HG02588 (cell line): ENCODE measurements around the gene ACKR3.

Source experiments
- ATAC-seq: cut with Tn5 transposase; IDR thresholded peaks from one replicate; pipeline ENCODE4 v1.9.1; 2021; ENCODE audit warnings: mild to moderate bottlenecking, moderate library complexity; ENCODE audit not compliant: unreplicated experiment

ACKR3 gene

DNA sequence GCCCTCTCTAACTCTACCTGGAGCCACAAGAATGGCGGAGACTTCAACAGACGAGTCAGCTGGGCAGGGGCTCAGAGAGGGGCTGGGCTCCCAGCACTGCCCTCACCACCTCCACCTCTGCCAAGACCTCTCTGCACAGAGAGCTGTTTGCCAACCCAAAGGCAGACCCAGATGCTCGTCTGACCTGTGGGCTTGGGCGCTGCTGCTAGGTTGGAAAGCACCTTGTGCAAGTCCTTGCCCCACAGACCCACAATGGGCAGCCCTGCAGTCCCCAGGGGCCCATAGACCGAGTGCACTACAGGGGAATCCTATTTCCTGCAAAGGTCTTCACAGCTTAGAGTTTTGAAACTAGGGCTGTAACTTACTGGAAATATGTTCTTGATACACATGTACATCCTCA lies 13.3 kb downstream of the ACKR3 start:
- ATAC-seq: no peak

DNA sequence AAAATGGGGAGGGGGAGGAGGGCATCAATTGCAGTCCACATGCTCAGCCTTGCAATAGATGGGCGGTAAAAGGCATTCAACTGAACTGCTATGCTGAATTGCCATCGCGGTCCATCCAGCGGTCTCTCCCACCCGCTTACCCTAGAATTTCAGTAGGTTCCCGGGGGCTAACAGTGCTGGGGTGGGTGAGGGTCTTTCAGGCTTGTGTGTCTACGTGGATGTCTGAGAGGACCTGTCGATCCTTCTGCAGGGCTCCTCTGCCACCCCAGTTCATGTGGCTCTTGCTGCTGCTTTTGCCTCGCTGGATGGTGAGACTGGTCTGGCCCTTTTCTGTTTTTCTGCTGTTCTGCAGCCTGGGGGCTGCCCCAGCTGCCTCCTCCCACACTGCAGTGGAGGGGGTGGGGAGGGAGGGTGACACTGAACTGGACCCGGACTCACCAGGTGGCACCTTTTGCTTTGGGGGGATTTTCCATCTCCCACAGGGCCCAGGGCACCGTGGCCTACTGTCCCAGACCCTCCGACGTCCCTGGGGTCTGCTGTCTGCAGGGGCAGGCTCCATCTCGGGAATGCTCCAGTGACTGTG lies 14.1 kb downstream of the ACKR3 start:
- no peak for ATAC-seq

DNA sequence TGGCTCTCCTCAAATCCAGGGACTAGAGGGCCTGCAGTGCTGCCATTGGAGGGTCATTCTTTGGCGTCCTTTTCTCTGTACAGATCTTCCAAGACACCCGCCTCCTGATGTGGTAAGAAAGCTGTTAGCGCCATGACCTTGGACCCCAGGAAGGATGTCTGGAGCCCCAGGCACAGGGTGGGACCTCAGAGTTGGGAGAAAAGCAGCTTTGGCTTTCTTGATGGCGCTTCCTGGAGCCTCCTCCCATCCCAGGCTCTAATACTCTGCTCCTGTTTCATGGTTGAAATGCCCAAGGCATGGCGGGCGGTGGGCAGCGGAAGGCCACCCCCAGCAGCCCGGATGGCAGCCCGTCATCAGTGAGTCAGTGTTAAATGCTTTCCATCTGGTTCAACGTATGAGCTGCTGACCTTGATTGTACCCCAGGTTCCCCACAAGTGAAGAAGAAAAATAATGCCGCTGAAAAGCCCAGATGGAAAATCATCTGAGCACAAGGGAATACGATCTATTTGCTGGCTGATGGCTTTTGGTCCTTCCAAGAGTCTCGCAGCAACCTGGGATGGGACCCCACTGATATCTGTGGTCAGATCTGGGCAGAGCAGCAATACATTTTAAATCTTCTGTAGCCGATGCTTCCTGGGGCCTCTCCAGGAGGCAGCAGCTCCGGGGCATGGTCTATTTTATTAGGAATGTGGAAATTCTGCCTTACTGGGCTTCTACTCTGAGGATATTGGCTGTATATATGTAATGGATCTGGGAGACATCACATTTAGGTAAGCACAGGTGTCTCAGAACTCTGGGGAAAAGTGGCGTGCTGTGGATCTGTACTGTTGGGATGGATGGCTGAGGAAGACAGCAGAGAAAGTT lies 15.1 kb downstream of the ACKR3 start:
- ATAC-seq: no peak

DNA sequence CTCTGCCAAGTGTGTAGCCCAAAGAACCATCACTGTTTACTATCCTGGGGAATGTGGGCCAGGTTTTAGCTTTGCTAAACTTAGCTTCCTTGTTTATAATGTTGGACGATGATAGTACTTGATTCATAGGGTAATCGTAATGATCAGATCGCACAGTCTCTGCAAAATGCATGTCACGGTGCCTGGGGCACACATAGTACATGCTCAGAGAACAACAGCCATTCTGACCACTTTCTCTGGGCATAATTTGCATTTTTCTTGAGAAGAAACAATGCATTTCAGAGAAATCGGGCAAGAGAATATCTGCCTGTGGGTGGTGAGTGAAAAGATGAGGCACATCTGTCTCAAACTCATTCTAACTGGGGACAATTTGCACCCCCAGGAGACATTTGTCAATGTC lies 16.3 kb downstream of the ACKR3 start:
- no peak for ATAC-seq

DNA sequence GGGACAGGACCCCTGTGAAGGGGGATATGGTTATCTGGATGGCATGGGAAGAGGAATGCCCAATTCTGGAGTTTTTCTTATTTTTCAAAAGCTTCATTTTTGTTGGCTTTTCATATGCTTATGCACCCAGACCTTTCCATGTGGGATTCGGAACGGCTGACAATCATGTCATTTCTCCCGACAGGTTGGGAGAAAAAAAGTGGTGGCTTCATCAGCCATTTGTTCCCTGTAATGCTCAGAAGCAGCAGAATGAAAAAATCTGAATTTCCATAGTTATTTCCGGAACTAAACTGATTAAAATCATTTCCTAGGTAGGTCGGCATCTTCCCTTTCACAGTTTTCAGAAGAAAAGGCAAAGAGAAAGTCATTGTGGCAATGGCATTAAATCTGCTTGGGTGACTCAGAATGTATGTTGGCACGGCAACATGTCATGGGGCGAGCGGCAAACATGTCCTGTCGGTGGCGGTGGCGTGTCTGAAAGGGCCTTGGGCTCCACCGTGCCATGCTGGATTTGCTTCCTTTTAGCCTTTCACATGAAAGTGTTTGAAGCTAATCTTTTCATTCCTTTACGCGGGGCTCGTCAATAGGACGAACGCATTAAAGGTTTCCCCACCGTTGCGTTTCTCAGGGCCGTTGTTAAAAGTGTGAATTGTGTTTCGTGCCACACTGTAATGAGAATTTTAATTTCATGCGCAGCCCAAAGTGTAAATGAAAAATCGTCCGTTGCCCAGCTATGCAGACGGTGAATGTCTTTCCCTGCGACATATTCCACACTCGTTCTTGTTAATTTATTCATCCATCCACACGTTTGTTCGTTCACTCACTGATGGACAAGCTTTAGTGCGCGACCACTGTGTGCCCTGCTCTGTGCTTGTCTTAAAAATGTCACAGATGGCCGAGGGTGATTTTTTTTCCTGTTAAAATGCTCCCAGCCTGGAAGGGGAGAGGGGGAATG lies 18.5 kb downstream of the ACKR3 start:
- ATAC-seq: no peak

DNA sequence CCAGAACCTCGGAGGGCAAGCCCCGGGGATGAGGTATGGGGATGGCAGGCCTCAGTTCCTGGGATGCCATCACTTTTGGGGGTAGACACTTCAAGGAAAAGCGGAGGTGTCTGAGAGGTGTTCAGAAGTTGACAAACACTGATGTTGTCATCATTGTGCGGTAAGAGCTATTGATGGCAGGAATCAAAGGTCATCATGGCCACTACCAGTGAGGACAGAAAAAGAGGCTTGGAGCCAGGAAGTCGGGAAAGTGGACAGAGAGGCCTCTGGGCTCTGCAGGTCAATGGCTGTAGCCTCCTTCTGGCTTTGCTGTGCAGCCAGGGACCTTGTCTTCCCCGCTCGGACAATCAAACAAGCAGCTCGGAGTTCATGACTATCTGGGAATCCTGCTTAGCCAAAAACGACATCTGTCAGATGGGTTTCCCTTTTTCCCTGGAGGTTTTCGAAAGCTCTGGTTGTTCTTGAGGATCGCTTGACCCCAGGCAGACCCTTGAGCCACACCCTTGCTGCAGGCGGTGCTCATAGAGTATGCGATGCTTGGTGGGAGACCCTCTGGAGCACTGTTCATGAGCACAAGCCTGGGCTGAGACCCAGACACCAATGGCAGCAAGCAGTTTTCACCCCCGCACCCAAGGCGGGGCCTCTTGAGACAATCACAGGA lies 19.4 kb downstream of the ACKR3 start:
- ATAC-seq: no peak

DNA sequence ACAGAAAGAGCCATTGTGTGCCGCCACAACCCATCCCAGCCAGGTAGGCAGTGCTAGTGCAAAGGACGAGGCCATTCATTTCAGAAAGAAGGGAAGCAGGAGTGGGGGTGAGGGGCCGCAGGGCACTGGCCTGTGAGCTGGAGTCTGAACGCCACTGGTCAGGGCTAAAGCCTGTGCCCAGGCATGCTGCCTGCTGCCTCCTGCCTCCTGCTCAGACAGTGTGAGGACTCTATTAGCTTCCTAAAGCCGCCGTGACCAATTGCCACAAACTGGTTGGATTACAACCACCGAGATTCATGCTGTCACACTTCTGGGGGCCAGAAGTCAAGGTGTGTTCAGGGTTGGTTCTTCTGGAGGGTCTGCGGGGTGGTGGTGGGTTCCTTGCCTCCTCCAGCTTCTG lies 21.2 kb downstream of the ACKR3 start:
- no peak for ATAC-seq

DNA sequence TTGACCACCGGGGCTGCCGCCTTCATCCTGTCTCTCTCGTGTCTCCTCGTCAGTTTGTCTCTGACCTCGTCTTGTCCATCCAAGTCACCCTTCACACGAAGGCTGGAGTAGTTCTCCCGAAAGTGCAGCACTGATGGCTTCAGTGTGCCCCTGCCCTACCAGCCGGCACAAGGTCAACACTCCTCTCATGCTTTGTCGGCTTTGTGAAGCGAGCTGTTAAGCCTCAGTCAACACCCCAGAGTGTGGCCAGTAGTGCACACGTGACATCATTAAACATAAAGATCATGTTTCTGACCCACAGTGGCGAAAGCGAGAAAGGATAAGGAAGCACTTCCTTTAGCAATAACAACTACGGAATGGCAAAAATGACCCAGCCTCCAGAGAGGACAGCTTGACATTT lies 23.2 kb downstream of the ACKR3 start:
- ATAC-seq: no peak

DNA sequence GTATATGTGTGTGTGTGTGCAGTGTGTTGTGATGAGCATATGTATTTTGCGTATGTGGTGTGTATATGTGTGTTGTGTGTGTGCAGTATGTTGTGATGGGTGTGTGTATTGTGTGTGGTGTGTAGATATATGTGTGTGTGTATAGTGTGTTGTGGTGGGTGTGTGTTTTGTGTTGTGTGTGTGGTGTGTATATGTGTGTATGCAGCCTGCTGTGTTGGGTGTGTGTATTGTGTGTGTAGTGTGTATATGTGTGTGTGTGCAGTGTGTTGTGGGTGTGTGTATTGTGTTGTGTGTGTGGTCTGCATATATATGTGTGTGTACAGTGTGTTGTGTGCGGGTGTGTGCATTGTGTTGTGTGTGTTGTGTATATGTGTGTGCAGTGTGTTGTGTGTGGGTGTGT lies 23.9 kb downstream of the ACKR3 start:
- no peak for ATAC-seq

DNA sequence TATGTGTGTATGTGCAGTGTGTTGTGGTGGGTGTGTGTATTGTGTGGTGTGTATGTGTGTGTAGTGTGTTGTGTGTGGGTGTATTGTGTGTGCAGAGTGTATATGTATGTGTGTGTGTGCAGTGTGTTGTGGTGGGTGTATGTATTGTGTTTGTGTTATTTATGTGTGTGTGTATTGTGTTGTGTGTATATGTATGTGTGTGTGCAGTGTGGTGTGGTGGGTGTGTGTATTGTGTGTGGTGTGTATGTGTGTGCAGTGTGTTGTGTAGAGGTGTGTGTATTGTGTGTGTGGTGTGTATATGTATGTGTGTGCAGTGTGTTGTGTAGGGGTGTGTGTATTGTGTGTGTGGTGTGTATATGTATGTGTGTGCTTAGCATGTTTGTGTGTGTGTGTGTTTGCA lies 24.3 kb downstream of the ACKR3 start:
- no peak for ATAC-seq

DNA sequence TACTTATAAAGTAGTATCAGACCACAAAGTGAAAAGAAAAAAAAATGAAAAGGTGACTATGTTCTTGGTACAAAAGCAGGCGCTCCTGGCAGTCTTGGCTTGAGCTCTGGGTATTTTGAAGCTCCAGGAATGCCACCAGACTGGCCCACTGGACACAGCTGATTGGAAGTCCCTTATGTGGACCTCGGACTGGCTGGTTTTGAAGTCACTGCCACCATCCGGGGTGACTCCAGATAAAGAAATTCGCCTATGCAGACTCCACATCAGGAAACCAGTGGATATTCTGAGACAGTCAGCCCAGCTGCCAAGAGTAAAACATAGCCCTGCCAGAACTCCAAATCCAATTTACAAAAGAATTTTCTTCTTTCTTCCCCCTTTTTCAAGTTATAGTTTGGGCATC lies 28.0 kb downstream of the ACKR3 start:
- ATAC-seq: no peak

DNA sequence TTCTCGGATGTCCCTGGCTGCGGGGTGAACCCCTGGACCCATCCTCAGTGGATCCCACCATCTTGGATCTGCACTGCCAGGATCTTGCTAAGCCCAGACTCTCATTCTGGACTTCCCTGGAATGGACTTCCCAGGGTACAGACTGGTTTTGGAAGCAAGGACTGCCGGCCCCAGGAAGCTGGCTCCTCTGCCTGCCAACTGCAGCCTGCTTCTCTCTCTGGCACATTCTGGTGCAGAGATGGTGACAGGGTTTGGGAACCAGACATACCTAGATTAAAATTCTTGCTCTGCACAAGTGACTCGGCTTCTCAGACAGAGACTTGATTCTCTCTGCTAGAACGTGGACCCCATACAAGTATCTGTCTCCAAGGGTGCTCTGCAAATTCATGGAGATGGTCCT lies 29.4 kb downstream of the ACKR3 start:
- ATAC-seq: no peak

DNA sequence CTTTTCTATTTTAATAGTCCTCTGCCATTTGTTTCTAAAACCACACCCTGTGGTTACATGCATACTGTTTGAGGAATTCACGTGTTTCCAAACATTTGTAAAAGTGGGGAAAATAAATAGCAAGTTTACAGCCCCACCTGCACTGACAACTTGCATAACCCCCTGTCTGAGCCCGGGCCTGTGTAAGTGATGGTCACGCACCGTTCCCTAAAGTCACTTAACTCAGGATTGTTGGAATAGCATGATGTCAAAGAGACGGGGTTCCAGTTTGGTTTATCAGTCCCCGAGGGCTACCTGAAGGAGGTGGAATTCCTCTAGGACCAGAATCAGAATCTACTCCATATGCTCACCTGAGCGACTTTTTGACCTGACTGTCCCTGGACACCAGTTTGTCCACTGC lies 30.5 kb downstream of the ACKR3 start:
- no peak for ATAC-seq

DNA sequence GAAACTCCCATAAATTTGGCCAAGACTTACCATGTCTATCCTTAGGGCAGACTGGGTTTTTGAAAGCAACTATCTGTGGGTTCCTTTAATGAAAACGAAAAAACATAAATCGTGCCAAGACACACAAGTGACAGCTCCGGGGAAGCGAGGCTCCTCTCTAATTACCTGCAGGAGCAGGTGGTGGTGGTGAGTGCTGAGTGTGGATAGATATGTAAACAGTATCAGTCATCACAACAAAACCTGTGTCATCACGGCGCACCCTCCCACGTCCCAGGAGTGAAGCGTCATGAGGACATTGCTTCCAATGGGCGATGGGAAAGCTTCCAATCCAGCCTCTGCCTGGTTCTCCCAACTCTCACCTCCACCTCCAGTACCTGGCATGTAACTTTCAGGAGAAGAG lies 31.3 kb downstream of the ACKR3 start:
- ATAC-seq: no peak

DNA sequence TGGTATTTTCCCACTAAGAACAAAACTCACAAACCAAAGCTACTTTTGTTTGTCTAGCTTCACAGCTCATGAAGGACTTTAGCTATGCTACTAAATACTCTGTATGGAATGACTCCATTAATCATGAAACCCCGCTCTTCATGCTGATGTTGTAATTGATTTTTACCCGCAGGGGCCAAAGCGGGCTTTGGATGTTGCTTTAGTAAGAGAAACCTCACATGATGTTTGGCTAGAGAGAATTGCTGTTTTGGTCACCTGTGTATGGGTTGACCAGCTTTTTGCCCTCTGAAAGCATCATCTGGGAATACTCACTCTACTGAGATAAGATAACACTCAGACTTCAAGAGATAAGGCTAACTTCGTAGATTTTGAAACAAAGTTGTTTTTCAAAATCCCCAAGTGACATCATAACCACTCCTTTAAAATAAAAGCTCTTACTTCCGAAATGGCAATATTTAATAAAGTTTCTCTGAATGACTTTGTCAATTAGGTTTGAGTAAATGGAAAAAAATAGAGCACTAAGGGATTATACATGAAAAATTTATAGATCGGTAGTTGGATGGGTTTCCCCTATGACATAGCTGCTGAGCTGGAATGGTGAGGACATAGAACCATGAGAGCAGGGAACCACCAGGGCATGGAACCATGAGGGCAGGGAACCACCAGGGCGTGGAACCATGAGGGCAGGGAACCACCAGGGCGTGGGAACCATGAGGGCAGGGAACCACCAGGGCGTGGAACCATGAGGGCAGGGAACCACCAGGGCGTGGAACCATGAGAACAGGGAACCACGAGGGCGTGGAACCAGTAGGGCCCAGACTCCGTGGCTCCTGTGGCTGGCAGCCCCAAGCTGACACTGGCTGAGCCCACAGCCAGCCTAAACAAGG lies 31.9 kb downstream of the ACKR3 start:
- no peak for ATAC-seq

DNA sequence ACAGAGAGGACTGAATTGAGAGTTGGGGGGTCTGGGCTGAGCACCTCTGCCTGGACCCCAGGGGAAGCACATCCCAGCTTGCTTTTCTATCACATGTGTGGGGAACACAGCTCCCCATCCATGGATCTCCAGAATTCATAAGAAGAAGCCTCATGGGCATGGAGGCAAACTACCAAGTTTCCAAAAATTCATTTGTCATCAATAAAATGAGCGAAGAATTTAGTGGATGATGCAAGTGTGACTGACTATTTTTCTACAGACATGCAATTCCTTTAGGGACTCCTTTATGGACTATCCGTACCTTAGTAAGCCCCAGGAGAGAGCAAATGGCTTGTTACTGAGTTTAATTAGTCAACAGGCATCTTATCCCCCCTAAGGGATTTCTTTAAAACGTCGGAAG lies 33.1 kb downstream of the ACKR3 start:
- no peak for ATAC-seq

DNA sequence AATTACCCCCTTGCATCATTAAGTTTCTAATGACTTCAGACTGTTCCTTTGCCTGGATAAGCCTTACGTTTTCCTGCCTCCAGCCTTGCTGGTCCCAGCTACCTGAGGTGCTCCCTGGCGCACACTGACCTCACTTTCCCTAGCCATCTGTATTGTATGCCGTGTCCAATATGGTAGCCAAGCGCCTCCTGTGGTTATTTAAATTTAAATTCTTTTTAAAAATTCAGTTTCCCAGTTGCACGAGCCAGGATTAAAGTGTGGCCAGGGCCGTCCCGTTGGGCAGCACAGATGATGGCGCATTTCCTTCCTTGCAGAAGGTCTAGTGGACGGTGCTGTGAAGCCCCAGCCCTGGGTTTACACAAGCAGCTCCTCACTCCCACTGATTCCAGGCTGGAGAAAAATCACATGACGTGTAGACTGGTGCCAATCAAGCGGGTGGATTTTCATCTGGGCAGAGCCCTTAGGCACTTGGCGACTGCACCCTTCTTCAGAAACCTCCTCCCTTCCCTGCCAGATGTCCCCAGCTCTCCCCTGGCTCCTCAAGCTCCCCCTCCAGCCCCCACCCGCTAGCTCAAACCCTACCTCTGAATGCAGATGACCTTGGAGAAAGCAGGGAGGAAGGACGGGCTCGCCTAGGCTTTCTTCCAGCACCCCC lies 33.9 kb downstream of the ACKR3 start:
- ATAC-seq: no peak

DNA sequence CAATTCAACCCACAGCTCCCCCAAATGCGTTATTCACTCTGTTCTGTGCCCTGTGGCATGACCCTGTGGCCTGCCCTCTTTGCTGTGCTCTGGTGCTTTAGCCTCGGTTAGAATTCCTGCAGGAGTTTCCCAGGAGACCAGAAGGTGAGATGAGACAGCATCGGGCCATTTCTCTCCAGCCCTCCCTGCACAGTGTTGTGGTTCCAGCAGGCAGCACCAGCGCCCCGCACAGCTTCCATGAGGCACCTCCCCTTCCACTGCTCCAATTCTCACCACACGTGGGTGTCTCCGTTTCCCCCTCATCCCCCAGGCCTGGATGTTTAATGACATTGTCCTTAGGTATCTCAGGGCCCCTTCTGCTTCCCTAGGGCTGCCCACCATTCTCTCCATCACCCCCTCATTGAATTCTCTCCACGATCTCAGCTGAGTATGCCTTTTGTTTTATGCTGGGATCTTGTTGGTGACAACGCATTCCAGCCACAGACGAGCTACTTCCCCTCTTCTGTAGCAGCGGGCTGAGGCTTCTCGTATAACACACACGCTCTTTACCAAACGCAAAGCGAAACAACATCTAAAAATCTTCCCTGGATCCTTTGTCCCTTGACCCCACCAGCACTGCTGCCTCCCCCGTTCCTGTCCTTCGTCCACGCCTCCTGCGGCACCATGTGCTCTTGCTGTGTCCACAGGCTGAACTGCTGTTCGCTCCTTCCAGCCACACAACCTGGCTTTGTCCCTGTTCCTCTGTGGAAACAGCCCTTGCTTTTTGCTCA lies 35.1 kb downstream of the ACKR3 start:
- no peak for ATAC-seq

DNA sequence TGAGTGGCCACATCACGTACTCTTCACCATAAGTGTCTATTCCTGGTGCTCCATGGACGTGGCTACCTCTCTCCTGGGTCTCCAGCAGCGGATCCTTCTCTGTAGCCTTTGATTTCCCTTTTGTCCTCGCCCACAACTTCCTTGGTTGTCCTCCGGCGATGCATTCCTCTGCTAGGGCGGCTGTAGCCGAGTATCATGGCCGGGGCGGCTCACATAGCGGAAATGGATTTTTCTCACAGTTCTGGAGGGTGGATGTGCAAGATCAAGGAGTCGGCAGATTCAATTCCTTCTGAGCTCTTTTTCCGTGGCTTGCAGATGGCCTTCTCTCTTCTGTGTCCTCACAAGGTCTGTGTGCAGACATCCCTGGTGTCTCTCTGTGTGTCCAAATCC lies 35.7 kb downstream of the ACKR3 start:
- ATAC-seq: no peak
